DMS114 treated with DMSO at 0.1 percent for 48 hours (cell line): Measurements from ENCODE around the gene TCF7L1.

Experiments
- DNase-seq: peaks from one replicate; lab custom pipeline; 2025; ENCODE audit not compliant: unreplicated experiment; lab: John Stamatoyannopoulos, UW

The TCF7L1 gene

DNA sequence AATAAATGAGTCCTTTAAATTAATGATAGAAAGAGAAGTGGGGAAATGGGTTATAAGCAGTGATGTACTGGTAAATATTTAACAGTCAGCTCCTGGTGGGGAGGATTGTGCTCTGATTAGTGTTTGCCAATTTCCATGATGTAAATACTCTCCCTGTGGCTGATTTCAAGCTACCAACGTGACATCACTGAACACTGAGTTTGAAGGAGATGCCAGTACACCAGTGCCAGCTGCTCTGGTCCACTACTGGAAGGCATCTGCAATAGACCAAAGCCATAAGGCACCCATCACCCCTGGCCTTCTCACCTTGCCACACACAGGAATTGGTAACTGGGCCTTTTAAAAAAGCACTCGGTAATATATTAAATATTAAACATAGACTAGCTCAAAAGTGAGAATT lies 116.9 kb downstream of the TCF7L1 start:
- no peak for DNase-seq

DNA sequence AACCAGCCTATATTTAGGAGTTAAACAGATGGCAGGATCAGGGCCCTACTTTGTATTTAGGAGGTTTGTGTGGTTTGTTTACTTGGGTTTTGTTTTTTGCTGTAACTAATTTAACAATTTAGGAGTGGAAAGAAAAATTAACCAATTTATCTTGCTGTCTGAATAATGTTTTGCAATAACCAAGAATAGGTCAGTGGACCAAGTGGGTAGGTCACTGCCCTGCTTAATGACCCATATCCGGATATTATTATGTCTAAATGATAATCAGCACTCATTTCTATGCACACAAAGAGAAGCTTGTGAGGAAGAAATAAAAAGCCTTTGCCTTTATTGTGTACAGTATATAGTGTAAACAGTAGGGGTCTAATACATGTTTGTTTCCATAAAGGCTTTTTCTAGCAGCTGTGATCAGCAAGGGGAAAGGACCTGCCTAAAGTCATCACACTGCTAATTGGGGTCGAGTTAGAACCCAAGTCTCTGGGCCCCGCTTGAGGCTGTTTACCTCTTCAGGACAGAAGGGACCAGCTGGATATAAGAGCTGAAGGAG lies 118.0 kb downstream of the TCF7L1 start:
- no peak for DNase-seq

DNA sequence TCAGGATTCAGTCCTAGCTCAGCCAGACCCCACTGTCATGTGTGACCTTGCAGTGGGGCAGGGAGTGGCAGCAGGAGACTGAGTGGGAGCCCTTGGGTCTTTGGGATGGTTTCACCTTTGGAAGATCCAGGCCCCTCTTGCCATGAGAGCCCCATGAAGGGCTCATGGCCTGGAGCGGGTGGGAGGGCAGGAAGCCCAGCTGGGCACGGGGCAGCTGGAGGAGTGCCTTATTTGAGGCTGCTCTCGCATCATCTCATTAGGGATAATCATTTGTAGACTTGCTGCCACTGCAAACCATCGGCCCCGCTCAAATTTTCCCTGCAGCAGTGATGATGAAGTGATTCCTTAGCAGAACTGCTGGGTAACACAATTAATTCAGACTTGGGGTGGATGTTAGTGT lies 120.7 kb downstream of the TCF7L1 start:
- DNase-seq, result no peak

DNA sequence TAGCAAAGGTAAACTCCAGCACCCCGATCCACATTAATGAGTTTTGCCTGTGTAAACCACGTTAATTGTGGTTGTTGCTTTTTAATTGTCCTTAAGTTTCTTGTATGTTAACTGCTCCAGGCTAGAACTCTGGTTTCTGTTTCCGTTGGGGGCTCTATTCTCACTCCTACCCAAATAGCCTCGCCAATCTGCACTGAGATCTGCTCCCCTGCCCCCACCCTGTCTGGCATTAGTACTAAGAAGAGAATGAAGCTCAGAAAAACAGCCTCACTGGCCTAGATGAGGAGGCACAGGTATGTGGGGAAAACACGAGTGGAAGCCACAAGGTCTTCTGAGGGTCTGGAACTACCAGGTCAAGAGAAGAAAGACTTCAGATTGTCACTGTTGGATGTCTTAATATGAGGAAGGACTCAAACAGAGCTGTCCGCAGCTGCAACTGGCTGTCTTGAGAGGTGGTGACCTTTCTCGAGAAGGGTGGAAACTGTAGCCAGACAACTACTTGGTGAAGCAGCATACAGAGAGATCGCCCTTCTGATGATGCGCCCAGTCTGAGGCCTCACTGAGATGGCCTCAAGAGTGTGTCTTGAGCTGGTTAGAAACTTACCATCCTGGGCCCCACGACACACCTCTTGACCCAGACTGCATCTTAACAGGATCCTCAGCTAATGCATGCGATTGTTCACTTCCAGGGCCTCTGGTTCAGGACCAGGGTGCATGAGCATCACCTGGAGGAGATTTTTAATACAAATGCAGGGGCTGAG lies 121.5 kb downstream of the TCF7L1 start:
- no peak for DNase-seq

DNA sequence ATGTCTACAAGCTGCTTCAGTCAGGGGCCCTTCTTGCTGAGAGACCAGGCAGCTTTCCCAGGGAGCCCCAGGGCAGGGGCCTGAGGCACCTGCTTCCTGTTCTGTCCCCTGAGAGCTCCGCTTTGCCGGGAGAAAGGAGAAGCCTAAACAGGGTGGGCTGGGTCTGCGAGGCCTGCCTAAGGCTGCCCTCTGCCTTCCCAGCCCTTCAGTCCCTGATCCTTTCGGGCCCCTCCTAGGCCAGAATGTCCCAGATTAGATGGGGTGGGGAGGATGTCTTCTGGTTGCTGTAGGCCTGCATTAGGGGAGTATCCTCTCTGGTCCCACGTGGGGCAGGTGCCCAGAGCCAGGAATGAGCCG lies 122.2 kb downstream of the TCF7L1 start:
- no peak for DNase-seq

DNA sequence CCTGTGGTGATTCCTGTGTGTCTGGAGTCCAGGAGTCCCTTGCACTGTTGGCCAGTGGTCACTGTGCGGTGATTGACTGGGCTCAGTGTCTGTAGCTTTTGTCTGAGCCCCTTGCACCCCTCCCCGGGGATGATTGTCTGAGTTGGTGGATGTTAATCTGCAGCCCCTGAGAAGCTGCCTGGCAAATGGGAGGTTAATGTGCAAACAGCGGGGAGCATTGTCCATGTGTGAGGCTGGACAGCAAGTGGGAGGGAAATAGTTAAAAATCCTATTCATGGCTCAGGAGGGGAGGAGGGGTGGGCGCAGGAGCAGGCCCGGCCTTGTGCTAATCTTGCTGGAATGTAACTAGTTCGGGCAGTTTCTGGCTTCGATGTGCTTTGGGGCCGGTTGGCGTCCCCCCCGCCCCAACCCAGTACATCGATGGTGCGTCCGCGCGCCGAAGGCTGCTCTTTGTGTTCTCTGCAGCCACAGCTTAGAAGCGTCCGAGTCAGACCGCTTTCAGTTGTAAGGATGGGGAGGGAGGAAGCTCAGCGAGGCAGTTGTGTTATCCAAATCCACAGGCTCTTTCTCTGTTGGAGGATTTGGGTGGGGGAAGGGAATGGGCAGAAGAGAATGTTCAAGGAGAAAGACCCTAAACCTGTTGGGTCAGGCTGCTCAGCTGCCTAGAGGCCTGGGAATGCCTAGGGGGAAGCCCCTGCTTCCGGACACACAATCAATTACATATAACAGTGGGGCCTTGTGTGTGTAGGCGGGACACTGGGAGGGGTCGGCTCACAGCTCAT lies 122.8 kb downstream of the TCF7L1 start:
- no peak for DNase-seq

DNA sequence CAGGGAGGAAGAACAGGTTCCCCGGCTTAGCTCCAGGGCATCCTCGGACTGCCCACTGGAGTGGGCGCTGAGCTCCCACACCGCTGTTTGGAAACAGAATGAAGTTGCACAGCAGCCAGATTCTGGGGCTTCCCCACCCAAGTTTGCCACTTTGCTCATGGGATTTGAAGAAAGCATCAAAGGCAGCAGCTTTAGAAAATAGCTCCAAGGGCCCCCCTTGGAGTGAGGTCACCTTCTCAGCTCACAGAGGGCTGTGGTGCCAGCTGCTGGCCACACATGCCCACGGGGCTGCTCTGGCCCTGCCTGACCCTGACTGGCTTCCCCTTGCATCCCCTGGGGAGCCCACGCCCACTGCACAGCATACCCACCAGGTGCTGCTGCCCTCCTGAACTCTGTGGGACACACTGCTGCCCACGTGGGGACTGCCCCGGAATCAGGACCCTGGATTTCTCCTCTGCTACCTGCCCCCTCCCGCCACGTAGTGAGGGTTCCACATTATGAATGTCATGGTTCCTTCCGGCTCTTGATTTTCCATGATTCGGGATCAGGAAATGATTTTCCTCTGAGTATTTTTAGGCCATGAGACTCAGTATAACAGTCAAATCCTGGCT lies 124.3 kb downstream of the TCF7L1 start:
- no peak for DNase-seq

DNA sequence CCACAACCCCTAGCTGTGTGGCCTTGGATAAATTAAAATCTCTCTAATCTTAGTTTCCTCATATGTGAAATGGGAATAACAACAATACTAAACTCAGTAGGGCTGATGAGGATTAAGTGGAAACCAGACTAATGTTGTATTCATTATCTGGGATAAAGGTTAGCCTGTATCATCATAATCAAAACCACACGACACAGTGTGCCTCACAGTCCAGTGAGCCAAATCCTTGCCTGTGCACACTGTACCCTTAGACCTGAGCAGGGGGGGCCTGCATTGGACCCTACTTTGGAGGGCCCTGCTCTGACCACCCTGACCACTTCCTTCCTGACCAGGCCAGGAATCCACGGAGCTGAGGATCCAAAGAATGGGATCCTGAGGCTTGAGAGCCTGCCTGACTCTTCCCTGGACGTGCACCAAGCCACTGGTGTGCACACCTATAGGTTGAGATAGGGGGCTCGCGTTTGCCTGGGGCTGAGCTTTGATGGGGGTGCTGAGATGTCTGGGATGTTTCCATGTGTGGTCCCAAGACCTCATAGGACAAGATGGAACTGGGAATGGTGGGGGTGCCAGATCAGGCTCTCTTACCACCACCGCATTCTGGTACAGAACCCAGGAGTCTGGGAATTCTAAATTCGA lies 124.9 kb downstream of the TCF7L1 start:
- DNase-seq, result no peak

DNA sequence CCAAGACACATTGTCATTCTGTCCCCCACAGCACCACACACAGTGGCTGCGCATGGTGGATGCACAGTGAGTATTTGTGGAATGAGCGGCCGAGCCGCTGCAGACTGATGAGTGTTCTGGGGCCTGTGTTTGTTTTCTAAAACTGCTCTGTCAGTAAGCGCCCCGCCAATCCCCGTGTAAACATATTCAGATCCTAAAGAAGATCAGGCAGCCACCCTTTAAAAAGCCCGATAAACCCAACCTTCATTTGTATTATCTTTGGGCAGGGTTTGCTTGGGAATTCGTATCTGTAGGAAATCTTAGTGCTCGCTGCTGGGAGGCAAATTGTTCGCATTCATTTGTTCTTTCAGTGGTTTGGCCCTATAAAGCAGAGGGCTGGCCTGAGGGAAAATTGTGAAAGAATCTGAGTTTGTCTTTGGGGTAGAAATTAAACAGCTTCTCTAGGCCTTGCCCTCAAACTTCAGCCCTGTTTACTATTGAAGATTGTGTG lies 126.0 kb downstream of the TCF7L1 start:
- no peak for DNase-seq

DNA sequence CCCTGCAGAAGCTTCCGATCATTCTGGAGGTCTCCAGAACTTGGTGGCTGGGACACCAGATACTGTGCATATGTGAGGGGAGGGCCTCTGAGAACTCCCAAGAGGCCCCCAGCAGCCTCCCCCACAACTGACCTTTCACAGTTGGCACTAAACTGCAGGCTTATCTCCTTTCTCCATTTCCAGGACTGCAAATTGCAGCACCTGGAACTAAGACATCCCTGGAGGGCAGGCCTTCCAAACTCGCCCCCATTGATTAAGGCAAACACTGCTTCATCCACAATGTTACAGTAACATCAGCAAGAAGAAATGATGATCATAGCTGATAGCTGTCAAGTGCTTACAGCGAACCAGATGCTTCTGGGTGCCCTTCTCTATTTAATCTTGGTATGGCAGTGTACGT lies 126.7 kb downstream of the TCF7L1 start:
- no peak for DNase-seq

DNA sequence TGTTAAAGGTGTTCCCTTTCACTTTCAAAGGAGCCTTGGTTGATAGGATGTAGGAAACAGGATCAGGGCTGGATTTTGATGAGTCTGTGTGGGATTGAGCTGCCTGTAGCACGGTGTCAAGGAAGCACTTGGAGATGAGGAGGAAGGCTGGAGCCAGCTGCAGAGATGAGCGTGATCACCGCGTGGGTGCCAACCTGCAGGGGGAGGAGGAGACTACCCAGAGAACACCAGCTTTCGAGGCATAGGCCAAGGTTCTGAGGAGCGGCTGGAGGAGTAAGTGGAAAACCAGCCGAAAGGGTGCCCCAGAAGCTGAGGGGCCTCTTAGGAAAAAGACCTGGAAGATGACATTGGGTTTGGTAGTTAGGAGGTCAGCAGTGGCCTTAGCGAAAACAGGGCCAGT lies 130.4 kb downstream of the TCF7L1 start:
- DNase-seq, result no peak

DNA sequence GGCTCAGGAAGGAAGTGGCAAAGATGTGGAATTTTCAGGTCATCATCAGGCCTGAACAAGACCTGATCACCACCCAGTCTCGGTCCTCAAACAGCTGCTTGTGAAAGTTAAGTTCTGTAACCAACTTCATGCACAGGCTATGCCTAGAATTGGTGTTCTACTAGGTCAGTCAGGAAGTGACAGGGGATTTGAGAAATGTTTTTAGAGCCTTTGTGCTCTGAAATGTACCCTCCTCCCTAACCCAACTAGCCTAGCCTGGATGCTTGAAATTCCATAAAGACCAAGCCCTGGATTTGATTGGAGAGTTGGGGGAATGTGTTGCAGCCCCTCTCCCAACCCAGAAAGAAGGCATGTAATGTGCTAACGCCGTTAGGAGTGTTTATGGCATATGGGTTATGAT lies 131.3 kb downstream of the TCF7L1 start:
- no peak for DNase-seq

DNA sequence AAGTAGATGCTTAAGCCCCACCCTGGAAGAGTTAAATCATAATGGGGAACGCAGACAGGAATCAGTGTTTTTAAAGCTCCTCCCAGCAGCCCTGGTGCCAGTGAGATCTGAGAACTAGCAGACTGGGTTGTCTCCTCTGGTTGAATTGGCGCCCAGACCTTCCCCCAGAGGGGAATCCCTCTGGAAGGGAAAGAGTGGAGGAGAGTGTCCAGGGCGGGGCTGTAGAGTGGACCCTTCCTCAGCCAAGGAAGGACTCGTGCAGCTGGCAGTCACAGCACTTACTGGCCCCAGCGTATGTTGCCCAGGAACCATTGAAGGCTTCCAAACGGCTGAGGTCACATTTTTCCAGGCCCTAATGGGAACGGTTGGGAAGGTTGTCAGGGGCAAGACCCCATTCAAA lies 132.1 kb downstream of the TCF7L1 start:
- DNase-seq, result no peak

DNA sequence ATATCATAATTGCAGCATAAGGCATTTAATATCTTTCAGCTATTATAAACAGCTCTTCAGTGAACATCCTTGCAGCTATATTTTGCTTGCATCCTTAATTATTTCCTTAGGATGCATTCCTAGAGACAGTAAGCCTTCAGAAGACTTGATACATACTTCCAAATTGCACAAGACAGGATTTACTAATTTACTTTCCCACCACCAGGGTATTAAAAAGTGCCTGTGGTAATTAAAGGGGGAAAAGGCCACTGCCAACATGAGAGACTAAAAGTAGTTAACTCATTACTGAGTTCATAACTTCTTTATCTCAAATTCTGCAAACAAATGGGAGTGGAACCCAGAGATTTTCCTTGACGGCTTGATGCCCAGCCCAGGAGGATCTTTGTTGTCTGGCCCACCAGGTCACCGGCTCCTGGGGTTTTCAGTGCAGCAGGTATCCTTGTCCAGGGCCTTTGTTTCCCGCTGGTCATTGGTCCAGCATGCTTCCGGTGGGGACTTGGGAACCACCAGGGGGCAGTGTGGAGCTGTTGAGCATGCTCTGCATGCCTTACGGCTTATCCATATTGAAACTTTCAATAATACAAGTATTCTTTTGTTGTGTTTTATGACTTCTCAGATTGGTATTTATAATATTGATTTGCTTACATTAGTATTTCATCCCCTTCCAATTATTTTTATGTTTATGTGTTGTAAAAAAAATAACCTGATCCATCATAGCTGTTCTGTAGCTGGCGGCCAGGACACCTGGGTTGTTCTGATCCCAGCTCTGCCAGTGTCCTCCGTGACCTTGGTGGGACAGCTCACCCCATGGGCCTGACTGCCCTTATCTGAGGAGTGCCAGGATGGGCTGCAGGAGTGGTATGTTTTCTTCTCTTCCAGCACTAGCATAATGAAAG lies 133.2 kb downstream of the TCF7L1 start:
- DNase-seq, result no peak

DNA sequence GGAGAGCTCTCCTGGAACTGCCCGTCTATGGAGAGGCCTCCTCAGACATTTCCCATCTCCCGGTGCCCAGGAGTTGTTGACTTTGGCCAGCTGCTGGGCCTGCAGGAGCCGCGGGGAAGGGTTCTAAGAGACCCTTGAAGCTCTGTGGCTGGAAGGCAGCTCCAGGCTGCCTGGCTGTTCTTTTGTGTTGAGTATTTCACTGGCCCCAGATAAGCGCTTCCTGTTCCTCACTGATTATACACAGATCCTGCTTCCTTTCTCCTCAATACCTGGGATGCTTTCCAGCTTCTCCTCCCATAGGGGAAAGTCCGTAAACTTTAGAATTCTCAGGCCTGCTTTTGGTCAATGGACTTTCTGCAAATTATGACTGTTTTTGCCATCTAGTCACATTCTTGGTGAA lies 136.8 kb downstream of the TCF7L1 start:
- DNase-seq, result no peak

DNA sequence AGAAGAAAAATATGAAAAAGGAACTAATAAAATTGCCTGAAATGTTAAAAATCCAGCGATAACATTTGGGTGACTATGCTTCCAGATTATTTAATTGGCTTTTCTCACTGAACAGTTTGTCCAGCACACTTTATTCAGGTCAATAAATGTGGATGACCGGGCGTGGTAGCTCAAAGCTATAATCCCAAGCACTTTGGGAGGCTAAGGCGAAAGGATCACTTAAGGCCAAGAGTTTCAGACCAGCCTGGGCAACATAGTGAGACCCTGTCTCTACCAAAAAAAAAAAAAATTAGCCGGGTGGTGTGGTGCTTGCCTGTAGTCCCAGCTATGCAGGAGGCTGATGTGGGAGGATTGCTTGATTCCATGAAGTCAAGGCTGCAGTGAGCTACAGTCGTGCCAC lies 139.2 kb downstream of the TCF7L1 start:
- DNase-seq, result no peak

DNA sequence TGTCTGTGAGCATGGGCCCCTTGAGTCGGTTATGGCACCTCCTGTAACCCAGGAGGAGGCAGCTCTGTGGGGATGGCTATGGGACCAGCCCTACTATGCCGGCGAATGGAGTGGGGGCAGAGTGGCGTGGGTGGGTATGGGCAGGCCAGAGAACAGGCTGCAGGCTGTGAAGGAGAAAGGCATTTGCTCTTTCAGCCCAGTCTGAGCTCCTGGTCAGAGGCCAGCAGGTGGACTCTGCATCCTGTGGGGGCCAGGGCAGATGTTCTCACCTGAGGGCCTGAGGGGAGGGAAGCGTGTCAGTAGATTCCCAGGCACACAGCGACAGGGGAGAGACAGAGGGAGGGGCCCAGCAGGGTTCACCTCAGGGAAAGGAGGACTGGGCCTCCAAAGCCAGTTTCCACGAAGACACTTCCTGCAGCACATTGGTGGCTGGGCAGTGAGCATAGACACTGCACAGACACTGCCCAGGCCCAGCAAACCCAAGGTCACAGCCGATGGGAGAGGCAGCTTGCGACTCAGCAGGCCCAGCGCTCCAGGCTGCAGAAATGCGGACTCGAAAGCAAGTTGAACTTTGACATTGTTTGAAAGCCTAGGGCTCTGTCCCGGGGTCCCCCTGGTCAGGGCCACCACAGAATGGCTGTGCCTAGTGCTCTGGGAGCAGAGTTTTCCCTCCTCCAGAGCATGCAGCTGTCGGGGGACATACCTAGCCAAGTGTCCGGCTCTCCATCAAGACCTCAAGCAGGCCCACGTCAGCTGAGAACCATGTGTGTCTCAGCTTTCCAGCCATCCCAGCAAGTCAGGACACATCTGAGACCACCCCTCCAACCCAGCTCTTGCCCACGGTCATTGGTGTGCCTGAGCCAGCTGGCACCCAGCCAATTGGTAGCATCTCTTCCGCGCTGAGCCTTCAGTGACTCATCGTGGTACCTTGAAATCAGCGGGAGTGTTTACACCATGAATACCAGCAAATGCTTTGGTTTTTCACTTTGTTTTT lies 140.8 kb downstream of the TCF7L1 start:
- no peak for DNase-seq

DNA sequence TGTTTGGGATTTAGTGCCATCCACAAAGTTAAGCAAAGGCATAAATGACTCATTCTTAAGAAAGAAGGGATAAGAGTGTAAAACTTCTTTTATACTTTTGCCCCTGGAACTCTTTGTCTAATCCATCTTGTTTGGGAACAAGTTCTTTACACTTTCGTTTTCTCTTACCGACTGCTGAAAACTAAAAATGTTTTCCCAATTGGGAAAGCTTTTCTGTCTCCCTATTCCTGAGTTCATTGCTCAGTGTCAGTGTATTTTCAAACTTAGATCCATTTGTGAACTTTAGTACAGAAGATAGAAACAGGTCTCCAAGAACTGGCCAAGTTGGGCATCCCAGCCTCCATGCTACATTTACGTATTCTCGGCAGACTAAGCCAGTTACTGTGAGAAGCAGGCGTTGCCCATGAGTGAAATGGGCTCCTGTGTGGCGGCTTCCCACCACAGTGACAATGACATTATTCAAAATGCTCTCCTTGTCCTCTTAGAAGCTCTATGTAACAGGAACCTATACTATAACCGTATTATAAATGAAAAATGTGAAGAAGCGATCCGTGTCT lies 142.9 kb downstream of the TCF7L1 start:
- DNase-seq, result no peak

DNA sequence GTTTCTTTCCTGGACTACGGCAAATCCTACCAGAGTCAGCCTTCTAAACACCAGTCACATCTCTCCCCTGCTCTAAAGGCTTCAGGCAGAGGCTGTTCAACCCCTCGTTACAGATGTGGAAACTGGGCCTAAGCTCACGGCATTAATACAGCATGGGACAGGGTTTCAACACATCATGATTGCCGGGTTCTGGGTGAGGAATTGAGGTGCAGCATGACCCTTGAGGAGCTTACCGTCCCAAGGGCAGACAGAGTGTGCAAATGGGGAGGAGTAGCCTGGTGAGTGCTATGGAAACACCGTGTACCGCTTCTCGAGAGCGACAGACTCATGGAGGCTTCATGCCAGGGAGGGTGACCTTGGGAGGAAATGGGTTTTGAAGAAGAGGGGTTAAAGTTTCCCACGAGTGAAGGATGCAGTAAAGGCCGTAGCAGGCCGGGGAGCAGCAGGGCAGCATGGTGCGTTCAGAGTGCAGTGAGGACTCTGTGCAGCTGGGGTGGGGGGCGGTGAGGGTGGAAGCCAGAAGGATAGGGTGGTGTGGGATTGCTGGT lies 143.5 kb downstream of the TCF7L1 start:
- no peak for DNase-seq
